Tibial nerve (tissue), 4 donors: ENCODE results near the gene VDAC1. TPM values are rescaled to one million over a fixed set of nuclear protein-coding genes. Genes with fewer than 3 reads are reported as not detected.

Source experiments
- DNase-seq, 2 donors: peaks; one replicate each; pipeline ENCODE4 v3.0.0-alpha.2; 2019; ENCODE audit warnings: low spot score in 2 of 2
- H3K27ac ChIP-seq, 4 donors: fragments of 200-600 bp; sonication (generic) in 3 of 4; one replicate each; pipeline ENCODE4 v1.5.1; 2017 to 2019; ENCODE audit warnings: mild to moderate bottlenecking in 1 of 4
- H3K27me3 ChIP-seq, 2 donors: fragments of 200-600 bp; sonication (generic) in 1 of 2; one replicate each; pipeline versions ENCODE4 v1.5.1 to v1.6.0; 2017 to 2019
- H3K36me3 ChIP-seq, 3 donors: fragments of 200-600 bp; sonication (generic); one replicate each; pipeline ENCODE4 v1.5.1; 2018 to 2019
- H3K4me1 ChIP-seq, 4 donors: fragments of 200-600 bp; sonication (generic) in 3 of 4; one replicate each; pipeline ENCODE4 v1.5.1; 2017 to 2019
- H3K4me3 ChIP-seq, 4 donors: fragments of 200-600 bp; sonication (generic) in 3 of 4; one replicate each; pipeline ENCODE4 v1.5.1; 2017 to 2019; ENCODE audit warnings: mild to moderate bottlenecking in 1 of 4, moderate library complexity in 1 of 4
- H3K9me3 ChIP-seq, 4 donors: fragments of 200-600 bp; sonication (generic) in 3 of 4; one replicate each; pipeline ENCODE4 v1.5.1; 2017 to 2019
- EP300 ChIP-seq, 2 donors: sonication (generic); formaldehyde crosslinking; IDR thresholded peaks; one replicate each; pipeline ENCODE4 v1.6.1; 2017; ENCODE audit warnings: antibody characterized with exemption in 2 of 2, mild to moderate bottlenecking in 1 of 2
- POLR2A ChIP-seq, 2 donors: fragments of 450-650 bp; IDR thresholded peaks; one replicate each; pipeline ENCODE4 v1.6.1; 2017; ENCODE audit warnings: antibody characterized with exemption in 2 of 2, mild to moderate bottlenecking in 2 of 2, moderate library complexity in 2 of 2
- WGBS, 2 donors: methylation state at CpG; one replicate each; pipeline ENCODE4 v1.1.5; 2018; 5-methylcytosine and 5-hydroxymethylcytosine counted together
- total RNA-seq, 4 donors: library from RNA; depleted of rRNA; stranded (reverse); fragments of >200 nt; gene quantifications; one replicate each; pipeline ENCODE4 v1.1.0, GENCODE V29; 2016
- TF ChIP-seq, protein P1 (sequence below), 5 experiments: fragments of 200-600 bp in 3 of 5; fragments of 450-650 bp in 2 of 5; sonication (generic) in 3 of 5; IDR thresholded peaks; one replicate each; pipeline ENCODE4 v1.5.1; 2016 to 2019; ENCODE audit warnings: antibody characterized with exemption in 5 of 5, mild to moderate bottlenecking in 3 of 5, moderate library complexity in 2 of 5

Gene VDAC1
- total RNA-seq, 4 donors from 2014 or later: 64.7 to 103 (median 71.9) TPM

DNA sequence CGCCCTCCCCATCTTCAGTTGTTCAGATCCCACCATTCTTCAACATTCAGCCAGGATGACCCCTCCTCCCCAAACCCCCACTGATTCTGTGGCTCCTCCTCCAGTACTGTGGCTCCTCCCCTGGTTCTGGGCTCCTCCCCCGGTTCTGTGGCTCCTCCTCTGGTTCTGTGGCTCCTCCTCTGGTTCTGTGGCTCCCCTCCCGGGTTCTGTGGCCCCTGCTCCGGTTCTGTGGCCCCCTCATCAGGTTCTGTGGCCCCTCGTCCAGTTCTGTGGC is 69.2 kb downstream of the VDAC1 start:
- Histone ChIP-seq H3K36me3 (no peaks in the 10 kb centered on the region), H3K4me3 (no peak overlapping the region), H3K9me3 (no peaks in the 10 kb centered on the region), H3K27ac (no peak overlapping the region), H3K4me1 (peaks cover 0 to 7% (median 2%) of the 10 kb centered on the region in 4 donors), H3K27me3 (no peaks in the 10 kb centered on the region)
- WGBS, 2 donors: 86 to 94% methylated on average over 5 of the region's 5 CpGs
- TF ChIP-seq EP300 (IDR thresholded peaks at IDR 0.05): no peak
- TF ChIP-seq POLR2A (IDR thresholded peaks at IDR 0.05): no peak
- TF ChIP-seq, protein P1, sequence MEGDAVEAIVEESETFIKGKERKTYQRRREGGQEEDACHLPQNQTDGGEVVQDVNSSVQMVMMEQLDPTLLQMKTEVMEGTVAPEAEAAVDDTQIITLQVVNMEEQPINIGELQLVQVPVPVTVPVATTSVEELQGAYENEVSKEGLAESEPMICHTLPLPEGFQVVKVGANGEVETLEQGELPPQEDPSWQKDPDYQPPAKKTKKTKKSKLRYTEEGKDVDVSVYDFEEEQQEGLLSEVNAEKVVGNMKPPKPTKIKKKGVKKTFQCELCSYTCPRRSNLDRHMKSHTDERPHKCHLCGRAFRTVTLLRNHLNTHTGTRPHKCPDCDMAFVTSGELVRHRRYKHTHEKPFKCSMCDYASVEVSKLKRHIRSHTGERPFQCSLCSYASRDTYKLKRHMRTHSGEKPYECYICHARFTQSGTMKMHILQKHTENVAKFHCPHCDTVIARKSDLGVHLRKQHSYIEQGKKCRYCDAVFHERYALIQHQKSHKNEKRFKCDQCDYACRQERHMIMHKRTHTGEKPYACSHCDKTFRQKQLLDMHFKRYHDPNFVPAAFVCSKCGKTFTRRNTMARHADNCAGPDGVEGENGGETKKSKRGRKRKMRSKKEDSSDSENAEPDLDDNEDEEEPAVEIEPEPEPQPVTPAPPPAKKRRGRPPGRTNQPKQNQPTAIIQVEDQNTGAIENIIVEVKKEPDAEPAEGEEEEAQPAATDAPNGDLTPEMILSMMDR (IDR thresholded peaks at IDR 0.05): no peak
- DNase-seq: no peak

DNA sequence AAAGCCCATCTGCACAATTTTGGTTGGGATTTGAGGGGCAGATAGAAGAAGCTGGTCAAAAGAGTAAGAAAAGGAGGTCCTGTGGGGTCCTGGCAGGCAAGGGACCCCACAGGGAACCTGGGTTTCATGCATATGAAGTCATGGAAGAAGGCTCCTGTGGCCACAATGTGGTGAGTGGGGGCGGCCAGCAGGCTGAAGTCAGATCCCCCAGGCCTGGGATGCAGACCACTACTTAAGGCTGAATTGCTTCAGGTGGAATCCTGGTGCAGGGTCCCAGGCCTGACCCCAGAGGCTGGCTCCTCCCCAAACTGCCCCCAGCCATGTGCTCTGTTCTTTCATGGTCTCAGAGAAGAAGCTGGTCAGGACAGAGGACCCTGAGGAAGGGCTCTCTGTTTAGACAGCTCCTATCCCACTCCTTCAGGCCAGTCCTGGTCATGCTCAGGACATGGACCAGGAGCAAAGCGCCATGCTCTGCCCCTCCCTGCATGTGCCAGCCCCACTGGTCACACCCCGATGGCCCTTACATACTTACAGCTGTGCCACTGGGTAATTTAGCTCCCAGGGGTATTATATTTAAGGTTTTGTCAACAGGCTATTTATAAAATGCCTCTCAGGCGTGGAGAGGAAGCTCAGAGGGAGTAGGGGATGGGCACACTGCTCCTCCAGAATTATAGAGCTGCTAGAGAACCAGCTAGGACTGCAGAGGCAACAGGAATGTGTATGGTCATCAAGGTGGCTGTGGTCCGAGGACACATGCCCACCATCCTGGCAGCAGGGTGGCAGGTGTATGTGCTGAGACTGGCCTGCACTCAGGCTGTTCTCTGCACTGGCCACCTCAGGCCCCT is 69.7 kb downstream of the VDAC1 start:
- Histone ChIP-seq H3K4me3 (no peak overlapping the region), H3K9me3 (no peaks in the 10 kb centered on the region), H3K36me3 (no peaks in the 10 kb centered on the region), H3K4me1 (peaks cover 0 to 10% (median 2%) of the 10 kb centered on the region in 4 donors), H3K27me3 (no peaks in the 10 kb centered on the region), H3K27ac (no peak overlapping the region)
- no peak for DNase-seq
- 81% methylated on average over 5 of the region's 5 CpGs for WGBS, 2 donors
- TF ChIP-seq EP300 (IDR thresholded peaks at IDR 0.05): no peak
- TF ChIP-seq, protein P1 (IDR thresholded peaks at IDR 0.05): no peak
- TF ChIP-seq POLR2A (IDR thresholded peaks at IDR 0.05): no peak

DNA sequence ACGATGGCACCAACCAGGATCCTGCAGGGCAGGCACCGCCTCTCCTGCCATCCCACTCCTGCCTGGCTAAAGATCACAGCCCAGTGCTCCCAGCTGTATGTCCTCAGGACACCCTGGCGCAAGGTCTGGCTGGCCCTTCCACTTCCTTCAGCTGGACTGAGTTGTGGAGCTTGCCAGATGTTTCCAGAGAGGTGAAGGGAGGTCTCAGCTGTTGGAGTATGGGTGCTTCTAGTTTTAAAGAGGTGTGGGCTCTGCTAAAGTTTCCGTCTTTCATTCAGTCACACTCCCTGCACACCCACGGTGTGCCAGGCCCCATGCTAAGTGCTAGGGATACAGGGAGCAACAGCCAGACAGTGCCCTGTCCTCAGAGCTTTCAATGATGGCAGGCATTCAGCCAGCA is 70.5 kb downstream of the VDAC1 start:
- Histone ChIP-seq H3K4me3 (no peak overlapping the region), H3K9me3 (no peaks in the 10 kb centered on the region), H3K27ac (no peak overlapping the region), H3K36me3 (no peaks in the 10 kb centered on the region), H3K4me1 (peaks cover 0 to 12% (median 2%) of the 10 kb centered on the region in 4 donors), H3K27me3 (no peaks in the 10 kb centered on the region)
- TF ChIP-seq POLR2A (IDR thresholded peaks at IDR 0.05): no peak
- TF ChIP-seq, protein P1 (IDR thresholded peaks at IDR 0.05): no peak
- TF ChIP-seq EP300 (IDR thresholded peaks at IDR 0.05): no peak
- WGBS, 2 donors: 44 to 70% methylated on average over 3 to 5 of the region's 5 CpGs
- no peak for DNase-seq

DNA sequence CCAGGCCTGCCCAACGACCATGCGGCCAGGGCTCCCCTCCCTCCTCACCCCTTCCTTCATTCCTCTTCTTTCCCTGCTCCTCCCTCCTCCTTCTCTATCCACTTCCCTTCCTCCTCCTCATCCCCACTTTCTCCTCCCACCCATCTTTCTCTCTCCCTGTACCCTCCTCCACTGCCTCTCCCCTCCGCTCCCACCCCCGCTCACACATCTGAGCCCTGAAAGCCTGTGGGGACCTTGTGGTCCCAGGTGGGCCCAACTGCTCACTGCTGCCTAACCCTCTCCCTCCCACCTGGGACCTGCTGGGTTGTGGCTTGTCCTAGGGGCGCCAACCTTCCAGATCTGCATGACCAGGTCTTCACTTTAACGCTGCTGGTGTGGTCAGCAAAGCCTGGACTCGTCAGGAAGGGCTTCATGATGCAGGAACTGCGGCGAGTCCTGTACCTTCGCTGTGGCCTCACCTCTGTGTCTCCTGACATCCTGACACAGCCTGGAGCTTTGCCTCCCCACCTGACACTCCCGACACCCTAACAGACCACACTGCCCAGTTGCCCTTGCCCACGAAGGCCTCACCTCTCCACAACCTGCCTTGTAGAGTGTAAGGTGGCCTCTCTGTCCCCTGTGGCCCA is 71.0 kb downstream of the VDAC1 start:
- TF ChIP-seq, protein P1 (IDR thresholded peaks at IDR 0.05): no peak
- TF ChIP-seq EP300 (IDR thresholded peaks at IDR 0.05): no peak
- TF ChIP-seq POLR2A (IDR thresholded peaks at IDR 0.05): no peak
- DNase-seq: no peak
- no peak overlapping the region for H3K4me3 ChIP-seq
- no peaks in the 10 kb centered on the region for H3K36me3 ChIP-seq
- H3K27me3 ChIP-seq: no peaks in the 10 kb centered on the region
- H3K27ac ChIP-seq: no peak overlapping the region
- 81 to 86% methylated on average over 12 of the region's 12 CpGs for WGBS, 2 donors
- no peaks in the 10 kb centered on the region for H3K9me3 ChIP-seq
- peaks cover 0 to 12% (median 2%) of the 10 kb centered on the region in 4 donors for H3K4me1 ChIP-seq

DNA sequence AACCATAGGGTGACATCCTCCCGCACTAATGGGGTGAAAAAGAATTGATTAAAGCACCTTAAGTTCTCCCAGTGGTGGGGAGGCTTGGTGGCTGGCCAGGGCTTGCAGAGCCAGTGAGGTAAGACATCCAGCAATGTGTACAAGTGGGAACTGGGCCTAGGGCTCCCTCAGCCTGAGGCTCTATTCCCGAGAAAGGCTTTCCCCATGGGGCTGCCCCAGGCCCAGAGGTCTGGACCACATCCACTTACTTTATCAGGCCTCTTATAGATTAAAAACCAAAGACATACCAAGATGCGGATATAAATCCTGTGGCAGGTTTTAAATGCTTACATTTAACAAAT is 71.6 kb downstream of the VDAC1 start:
- no peak for DNase-seq
- WGBS, 2 donors: 54 to 60% methylated on average over 3 of the region's 3 CpGs
- Histone ChIP-seq H3K27me3 (no peaks in the 10 kb centered on the region), H3K9me3 (no peaks in the 10 kb centered on the region), H3K27ac (no peak overlapping the region), H3K4me1 (peaks cover 0 to 12% (median 2%) of the 10 kb centered on the region in 4 donors), H3K36me3 (no peaks in the 10 kb centered on the region), H3K4me3 (no peak overlapping the region)
- TF ChIP-seq POLR2A (IDR thresholded peaks at IDR 0.05): no peak
- TF ChIP-seq EP300 (IDR thresholded peaks at IDR 0.05): no peak
- TF ChIP-seq, protein P1 (IDR thresholded peaks at IDR 0.05): no peak
